Mesenchymal stem cell (in vitro differentiated cells and primary cell): ENCODE measurements around the gene TAAR1. TPM values are rescaled to one million over a fixed set of nuclear protein-coding genes. Genes with fewer than 3 reads are reported as not detected.
"Not testable (repeated sequence)": the region's sequence is repeated elsewhere in the genome, so short reads cannot be mapped to it uniquely, and the experiment has no call there.

Experiments used
- DNase-seq: peaks from one replicate; pipeline ENCODE4 v3.0.0-alpha.2; 2013
- H2AFZ ChIP-seq: one replicate; pipeline ENCODE4 v1.6.1; 2013; ENCODE audit warnings: low read depth, mild to moderate bottlenecking, control low read depth, inconsistent platforms, low read length, moderate library complexity
- H2AK5ac ChIP-seq: 2 replicates; pipeline ENCODE4 v1.6.1; 2013; ENCODE audit warnings: low read length, moderate library complexity, mild to moderate bottlenecking, inconsistent platforms; ENCODE audit not compliant: severe bottlenecking
- H2BK120ac ChIP-seq: one replicate; pipeline ENCODE4 v1.6.1; 2013; ENCODE audit warnings: low read depth, mild to moderate bottlenecking, inconsistent platforms, low read length, moderate library complexity
- H2BK12ac ChIP-seq, 2 experiments: one replicate each; pipeline ENCODE4 v1.6.1; 2013; ENCODE audit warnings: inconsistent platforms in 2 of 2, low read length in 2 of 2, mild to moderate bottlenecking in 2 of 2, moderate library complexity in 2 of 2, control low read depth in 1 of 2
- H2BK15ac ChIP-seq: one replicate; pipeline ENCODE4 v1.6.1; 2013; ENCODE audit warnings: mild to moderate bottlenecking, low read depth, inconsistent platforms; ENCODE audit not compliant: poor library complexity, severe bottlenecking
- H2BK5ac ChIP-seq: 2 replicates; pipeline ENCODE4 v1.6.1; 2013; ENCODE audit warnings: low read depth, mild to moderate bottlenecking, low read length, control low read depth, inconsistent platforms; ENCODE audit not compliant: poor library complexity, severe bottlenecking
- H3K14ac ChIP-seq, 2 experiments: one replicate each; pipeline ENCODE4 v1.6.1; 2013; ENCODE audit warnings: inconsistent platforms in 2 of 2, low read length in 2 of 2, control low read depth in 1 of 2, mild to moderate bottlenecking in 1 of 2, moderate library complexity in 1 of 2
- H3K18ac ChIP-seq, 2 experiments: one replicate each; pipeline ENCODE4 v1.6.1; 2013; ENCODE audit warnings: inconsistent platforms in 2 of 2, low read length in 2 of 2, control low read depth in 1 of 2, low read depth in 1 of 2, mild to moderate bottlenecking in 1 of 2
- H3K23ac ChIP-seq, 2 experiments: one replicate each; pipeline ENCODE4 v1.6.1; 2013; ENCODE audit warnings: inconsistent platforms in 2 of 2, low read length in 2 of 2, mild to moderate bottlenecking in 2 of 2, moderate library complexity in 2 of 2, control low read depth in 1 of 2
- H3K27ac ChIP-seq: 2 replicates; pipeline ENCODE4 v1.5.1; 2013; ENCODE audit warnings: mild to moderate bottlenecking, moderate library complexity, low read length, control low read depth, inconsistent platforms; ENCODE audit not compliant: poor library complexity, severe bottlenecking
- H3K27me3 ChIP-seq, 2 experiments: 2 replicates each; pipeline versions ENCODE4 v1.6.1 to v1.7.0; 2013; ENCODE audit warnings: low read length in 2 of 2, mild to moderate bottlenecking in 2 of 2, moderate library complexity in 2 of 2, control low read depth in 1 of 2, inconsistent platforms in 1 of 2; ENCODE audit not compliant: control insufficient read depth in 1 of 2, insufficient read depth in 1 of 2
- H3K36me3 ChIP-seq, 2 experiments: 2 replicates each; pipeline versions ENCODE4 v1.6.1 to v1.7.0; 2013; ENCODE audit warnings: low read length in 2 of 2, control low read depth in 1 of 2, inconsistent platforms in 1 of 2, low read depth in 1 of 2, mild to moderate bottlenecking in 1 of 2; ENCODE audit not compliant: insufficient read depth in 2 of 2, control insufficient read depth in 1 of 2
- H3K4ac ChIP-seq, 2 experiments: one replicate each; pipeline ENCODE4 v1.6.1; 2013; ENCODE audit warnings: inconsistent platforms in 2 of 2, low read length in 2 of 2, mild to moderate bottlenecking in 2 of 2, moderate library complexity in 2 of 2, control low read depth in 1 of 2, low read depth in 1 of 2
- H3K4me1 ChIP-seq: 2 replicates; pipeline ENCODE4 v1.6.1; 2013; ENCODE audit warnings: low read depth, low read length, control low read depth; ENCODE audit not compliant: control insufficient read depth, insufficient read depth
- H3K4me2 ChIP-seq: 2 replicates; pipeline ENCODE4 v1.6.1; 2013; ENCODE audit warnings: low read length, mild to moderate bottlenecking, inconsistent platforms; ENCODE audit not compliant: poor library complexity, severe bottlenecking
- H3K4me3 ChIP-seq, 2 experiments: 2 replicates each; pipeline versions ENCODE4 v1.5.1 to v1.7.0; 2013; ENCODE audit warnings: low read length in 2 of 2, mild to moderate bottlenecking in 2 of 2, control low read depth in 1 of 2, low read depth in 1 of 2; ENCODE audit not compliant: insufficient read depth in 1 of 2
- H3K79me1 ChIP-seq: replicated peaks from 2 replicates; pipeline ENCODE4 v1.6.1; 2013; ENCODE audit warnings: mild to moderate bottlenecking, control low read depth, low read length, inconsistent platforms; ENCODE audit not compliant: poor library complexity, severe bottlenecking
- H3K9ac ChIP-seq: 2 replicates; pipeline ENCODE4 v1.7.0; 2013; ENCODE audit warnings: mild to moderate bottlenecking, low read length, moderate library complexity
- H3K9me3 ChIP-seq: 2 replicates; pipeline ENCODE4 v1.7.0; 2013; ENCODE audit warnings: mild to moderate bottlenecking, low read length; ENCODE audit not compliant: control insufficient read depth
- H4K8ac ChIP-seq: one replicate; pipeline ENCODE4 v1.6.1; 2013; ENCODE audit warnings: inconsistent platforms, mild to moderate bottlenecking, low read length, moderate library complexity
- H4K91ac ChIP-seq: one replicate; pipeline ENCODE4 v1.6.1; 2013; ENCODE audit warnings: mild to moderate bottlenecking, low read length, inconsistent platforms
- WGBS: methylation state at CpG from one replicate; pipeline ENCODE4 v1.1.7; 2013; ENCODE audit warnings: mixed read lengths; 5-methylcytosine and 5-hydroxymethylcytosine counted together
- polyA plus RNA-seq, 2 experiments: library from polyadenylated mRNA; stranded (reverse); fragments of 200-250 nt; gene quantifications; one replicate each; pipeline ENCODE4 v1.2.3, GENCODE V29; 2013

The TAAR1 gene, protein sequence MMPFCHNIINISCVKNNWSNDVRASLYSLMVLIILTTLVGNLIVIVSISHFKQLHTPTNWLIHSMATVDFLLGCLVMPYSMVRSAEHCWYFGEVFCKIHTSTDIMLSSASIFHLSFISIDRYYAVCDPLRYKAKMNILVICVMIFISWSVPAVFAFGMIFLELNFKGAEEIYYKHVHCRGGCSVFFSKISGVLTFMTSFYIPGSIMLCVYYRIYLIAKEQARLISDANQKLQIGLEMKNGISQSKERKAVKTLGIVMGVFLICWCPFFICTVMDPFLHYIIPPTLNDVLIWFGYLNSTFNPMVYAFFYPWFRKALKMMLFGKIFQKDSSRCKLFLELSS
- not detected for polyA plus RNA-seq (2013, experiment 1 of 2)
- not detected for polyA plus RNA-seq (2013, experiment 2 of 2)

DNA sequence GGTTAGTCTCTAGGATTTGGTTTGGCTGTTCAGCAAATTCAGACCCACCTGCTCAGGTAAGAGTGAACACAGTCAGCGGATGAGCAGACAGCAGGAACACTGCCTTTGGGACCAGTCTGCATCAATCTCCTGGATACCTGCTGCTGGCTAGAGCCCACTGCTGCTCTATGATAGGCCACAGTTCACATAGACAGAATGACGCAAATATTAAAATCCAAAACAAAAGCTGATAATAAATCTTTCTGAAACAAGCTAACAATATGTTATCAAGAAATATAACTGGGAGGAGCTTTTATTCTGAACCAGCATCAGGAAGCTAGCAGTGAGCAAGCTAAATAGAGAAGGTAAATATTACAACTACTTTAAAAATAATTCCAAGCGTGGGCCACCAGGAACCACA lies at the start of gene TAAR1:
TSS of gene TAAR1 (minus strand) at position 101 of the 400 bp plus-strand sequence. CDS start 13,179 bp downstream, outside the sequence.
- Histone ChIP-seq H4K91ac (no peak within 1 kb of the TSS), H3K4me2 (no peak within 1 kb of the TSS), H3K9ac (no peak within 1 kb of the TSS), H3K9me3 (peaks cover under 1% of the 10 kb centered on the region), H3K79me1 (no peaks in the 10 kb centered on the region), H3K23ac (no peak within 1 kb of the TSS), H2BK120ac (no peak within 1 kb of the TSS), H3K36me3 (no peaks in the 10 kb centered on the region), H2AFZ (no peak within 1 kb of the TSS), H3K27ac (no peak within 1 kb of the TSS), H2BK15ac (no peak within 1 kb of the TSS), H3K4ac (no peak within 1 kb of the TSS), H3K27me3 (no peaks in the 10 kb centered on the region), H4K8ac (no peak within 1 kb of the TSS), H2BK5ac (no peak within 1 kb of the TSS), H2BK12ac (no peak within 1 kb of the TSS), H3K18ac (no peak within 1 kb of the TSS), H3K4me3 (no peak within 1 kb of the TSS), H2AK5ac (no peak within 1 kb of the TSS), H3K4me1 (no peaks in the 10 kb centered on the region), H3K14ac (no peak within 1 kb of the TSS)
- 100% methylated on average over 1 of the region's 3 CpGs for WGBS
- no peak for DNase-seq

DNA sequence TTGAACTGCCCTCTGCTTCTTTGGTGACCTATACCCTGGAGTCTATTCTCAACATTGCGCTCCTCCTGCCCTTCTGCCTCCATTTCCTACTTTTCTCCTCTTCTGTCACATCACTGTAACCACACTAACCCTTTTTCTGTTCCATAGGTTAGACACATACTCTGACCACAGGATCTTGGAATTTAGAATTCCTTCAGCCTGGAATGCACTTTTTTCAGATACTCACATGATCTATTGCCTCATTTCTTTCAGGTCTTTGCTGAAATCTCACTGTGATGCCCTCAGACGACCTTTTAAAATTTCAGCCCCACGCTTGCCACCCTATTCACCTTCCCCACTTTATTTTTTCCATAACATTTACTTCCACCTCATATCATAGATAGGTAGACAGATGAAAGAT lies 49.8 kb upstream of the TAAR1 start:
- Histone ChIP-seq H3K27ac (no peak overlapping the region), H3K4me1 (peaks cover 2% of the 10 kb centered on the region), H3K9ac (no peak overlapping the region), H3K79me1 (no peaks in the 10 kb centered on the region), H3K14ac (no peak overlapping the region), H3K27me3 (no peaks in the 10 kb centered on the region), H2BK12ac (no peak overlapping the region), H3K36me3 (no peaks in the 10 kb centered on the region), H3K23ac (no peak overlapping the region), H4K91ac (no peak overlapping the region), H2BK15ac (no peak overlapping the region), H2AK5ac (no peak overlapping the region), H3K9me3 (peaks cover 13% of the 10 kb centered on the region), H3K4ac (no peak overlapping the region), H3K4me3 (no peak overlapping the region), H4K8ac (no peak overlapping the region), H3K18ac (no peak overlapping the region), H2BK120ac (no peak overlapping the region), H2BK5ac (no peak overlapping the region), H2AFZ (no peak overlapping the region), H3K4me2 (no peak overlapping the region)
- DNase-seq = no peak
- 98% methylated on average over 2 of the region's 3 CpGs for WGBS

DNA sequence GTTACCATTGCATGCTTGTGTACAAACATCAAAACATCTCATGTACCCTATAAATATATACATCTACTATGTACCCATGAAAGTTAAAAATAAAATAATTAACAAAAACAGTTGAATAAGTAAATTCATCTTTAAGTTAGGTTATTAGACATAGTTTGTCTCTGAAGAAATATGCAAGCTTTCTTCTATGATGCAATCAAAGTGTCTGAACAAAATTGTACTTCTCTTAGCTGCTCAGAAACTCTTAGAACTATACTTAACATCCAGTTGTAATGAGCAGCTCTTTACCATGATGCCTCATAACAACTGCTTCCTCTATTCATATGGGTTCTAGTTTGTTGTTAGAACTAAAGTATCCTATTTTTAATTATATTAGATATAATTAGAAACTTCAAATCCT lies 49.0 kb upstream of the TAAR1 start:
- Histone ChIP-seq H3K4ac (no peak overlapping the region), H3K18ac (no peak overlapping the region), H2AK5ac (no peak overlapping the region), H3K4me1 (peaks cover 2% of the 10 kb centered on the region), H4K91ac (no peak overlapping the region), H3K27me3 (no peaks in the 10 kb centered on the region), H3K9ac (no peak overlapping the region), H2BK5ac (no peak overlapping the region), H2BK120ac (no peak overlapping the region), H3K4me3 (no peak overlapping the region), H3K27ac (no peak overlapping the region), H3K79me1 (no peaks in the 10 kb centered on the region), H3K23ac (no peak overlapping the region), H4K8ac (no peak overlapping the region), H2BK15ac (no peak overlapping the region), H2BK12ac (no peak overlapping the region), H3K14ac (no peak overlapping the region), H3K9me3 (peaks cover 13% of the 10 kb centered on the region), H3K4me2 (no peak overlapping the region), H3K36me3 (no peaks in the 10 kb centered on the region), H2AFZ (no peak overlapping the region)
- DNase-seq = no peak

DNA sequence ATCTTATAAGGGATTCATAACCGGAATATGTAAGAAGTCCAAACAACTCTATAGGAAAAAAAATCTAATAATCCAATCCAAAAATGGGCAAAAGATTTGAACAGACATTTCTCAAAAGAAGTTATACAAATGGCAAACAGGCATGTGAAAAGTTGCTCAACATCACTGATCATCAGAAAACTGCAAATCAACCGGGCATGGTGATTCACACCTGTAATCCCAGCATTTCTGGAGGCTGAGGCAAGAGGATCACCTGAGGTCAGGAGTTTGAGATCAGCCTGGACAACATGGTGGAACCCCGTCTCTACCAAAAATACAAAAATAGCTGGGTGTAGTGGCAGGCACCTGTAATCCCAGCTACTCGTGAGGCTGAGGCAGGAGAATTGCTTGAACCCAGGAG lies 47.8 kb upstream of the TAAR1 start:
- not testable (repeated sequence) for H2BK120ac ChIP-seq, DNase-seq, H2BK5ac ChIP-seq, H3K9ac ChIP-seq, H2BK12ac ChIP-seq, H4K91ac ChIP-seq, H3K4me2 ChIP-seq, H3K4me1 ChIP-seq, H2BK15ac ChIP-seq, H2AFZ ChIP-seq, H3K79me1 ChIP-seq, H4K8ac ChIP-seq, H3K36me3 ChIP-seq, H3K27me3 ChIP-seq, H3K27ac ChIP-seq, H3K14ac ChIP-seq, H3K4me3 ChIP-seq, H3K18ac ChIP-seq, H3K4ac ChIP-seq, H3K23ac ChIP-seq, H2AK5ac ChIP-seq
- peaks cover 13% of the 10 kb centered on the region for H3K9me3 ChIP-seq
- 96% methylated on average over 3 of the region's 4 CpGs for WGBS
